Stimulated activated CD8-positive, alpha-beta memory T cell treated with anti-CD3 and anti-CD28 coated beads, Interleukin-15, amount 100 ng/mL, for 48 hours (primary cell): ENCODE measurements around the gene SGPP2.

Experiments used
- DNase-seq, 2 donors: peaks; one replicate each; pipeline ENCODE4 v3.0.0-alpha.2; 2020; ENCODE audit warnings: low read depth in 2 of 2

Gene SGPP2

DNA sequence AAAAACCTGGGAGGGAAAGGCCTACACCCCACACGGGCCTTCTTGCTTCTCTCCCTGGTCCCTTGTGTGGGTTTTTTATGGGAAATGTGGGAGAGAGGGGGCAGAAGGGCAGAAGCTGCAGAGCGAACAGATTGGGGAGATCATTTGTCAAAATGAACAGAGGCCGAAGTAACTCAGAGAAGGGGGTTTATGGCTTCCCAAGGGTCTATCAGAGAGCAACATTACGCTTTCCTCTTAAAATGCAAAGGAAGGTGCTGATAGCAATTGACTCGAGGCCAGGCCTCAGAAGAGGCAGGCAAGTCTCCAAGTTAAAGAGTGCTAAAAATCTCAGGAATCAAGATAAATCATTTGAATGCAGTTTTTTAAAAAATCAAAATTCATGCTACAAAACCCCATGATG, 101.5 kb downstream of the SGPP2 start:
- DNase-seq, result no peak

DNA sequence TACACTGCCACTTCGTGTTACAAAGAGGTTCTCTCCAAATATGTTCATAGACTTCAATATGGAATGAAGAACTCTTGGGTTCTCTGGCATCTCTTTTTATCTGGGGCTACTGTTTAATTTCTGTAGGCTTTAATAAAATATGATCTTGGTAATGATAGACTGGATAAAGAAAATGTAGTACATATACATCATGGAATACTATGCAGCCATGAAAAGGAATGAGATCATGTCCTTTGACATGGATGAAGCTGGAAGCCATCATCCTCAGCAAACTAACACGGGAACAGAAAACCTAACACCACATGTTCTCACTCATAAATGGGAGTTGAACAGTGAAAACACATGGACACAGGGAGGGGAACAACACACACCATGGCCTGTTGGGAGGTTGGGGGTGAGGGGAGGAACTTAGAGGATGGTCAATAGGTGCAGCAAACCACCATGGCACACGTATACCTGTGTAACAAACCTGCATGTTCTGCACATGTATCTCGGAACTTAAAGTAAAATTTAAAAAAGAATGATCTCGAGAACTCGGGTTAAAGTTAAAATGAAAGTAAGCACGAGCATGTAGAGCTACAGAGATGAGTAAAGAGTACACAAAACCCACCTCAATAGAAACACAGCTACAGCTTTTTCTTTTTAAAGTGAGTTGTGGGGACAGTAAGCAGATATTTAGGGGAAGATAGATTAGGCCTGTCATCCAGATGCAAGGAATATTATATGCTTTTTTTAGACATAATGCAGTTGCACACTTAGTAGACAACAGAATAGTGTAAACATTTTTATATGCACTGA, 102.3 kb downstream of the SGPP2 start:
- no peak for DNase-seq

DNA sequence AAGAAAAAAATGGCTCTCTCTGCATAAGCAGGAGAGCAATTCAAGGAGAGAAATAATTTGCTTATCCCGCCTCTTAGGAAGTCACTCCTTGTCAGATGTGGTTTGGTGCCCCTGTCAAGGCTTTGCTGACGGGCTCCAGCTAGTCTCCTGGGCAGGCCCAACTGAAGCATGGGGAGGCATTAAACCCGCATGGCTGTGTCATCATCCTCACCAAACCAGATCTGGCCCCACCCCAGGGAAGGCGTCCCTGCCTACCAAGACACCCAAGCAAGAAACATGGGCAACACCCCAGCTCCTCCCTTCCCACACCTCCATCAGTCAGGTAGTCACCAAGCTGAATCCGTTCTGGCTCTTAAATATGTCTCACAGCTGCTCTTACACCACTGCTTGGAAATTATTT, 108.0 kb downstream of the SGPP2 start:
- DNase-seq, result no peak

DNA sequence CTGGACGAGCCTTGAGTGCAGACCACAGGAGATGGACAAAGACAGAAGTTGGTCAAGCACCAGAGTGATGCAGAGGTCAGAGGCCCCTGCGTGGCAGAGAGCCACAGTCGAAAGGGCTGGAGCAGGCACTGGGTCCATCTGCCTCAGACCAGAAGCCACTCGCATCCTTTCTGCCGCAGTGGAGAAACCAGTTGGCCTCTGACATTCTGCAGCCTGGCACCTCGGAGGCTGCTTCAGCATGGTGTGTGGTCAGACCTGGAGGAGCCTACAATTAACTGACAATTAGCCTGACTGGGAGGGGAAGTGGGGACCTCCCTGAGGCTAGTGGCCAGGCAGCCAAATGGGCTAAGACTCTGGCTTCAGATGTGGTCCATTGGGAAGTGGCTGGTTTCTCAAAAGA, 111.1 kb downstream of the SGPP2 start:
- no peak for DNase-seq

DNA sequence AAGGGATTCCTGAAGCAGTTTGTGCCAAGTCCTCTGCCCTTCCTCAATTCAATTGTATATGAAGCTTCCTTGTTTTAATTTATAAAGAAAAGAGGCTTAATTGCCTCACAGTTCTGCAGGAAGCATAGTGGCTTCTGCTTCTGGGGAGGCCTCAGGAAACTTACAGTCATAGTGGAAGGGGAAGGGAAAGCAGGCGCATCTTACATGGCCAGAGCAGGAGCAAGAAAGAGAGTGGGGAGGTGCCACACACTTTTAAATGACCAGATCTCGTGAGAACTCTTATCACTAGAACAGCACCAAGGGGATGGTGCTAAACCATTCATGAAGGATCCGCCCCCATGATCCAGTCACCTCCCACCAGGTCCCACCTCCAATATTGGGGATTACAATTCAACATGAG, 114.2 kb downstream of the SGPP2 start:
- DNase-seq, result no peak

- no peak for DNase-seq
Observed at GRCh38 chr2:222544661-222545060, 120.3 kb downstream of the SGPP2 start.

DNA sequence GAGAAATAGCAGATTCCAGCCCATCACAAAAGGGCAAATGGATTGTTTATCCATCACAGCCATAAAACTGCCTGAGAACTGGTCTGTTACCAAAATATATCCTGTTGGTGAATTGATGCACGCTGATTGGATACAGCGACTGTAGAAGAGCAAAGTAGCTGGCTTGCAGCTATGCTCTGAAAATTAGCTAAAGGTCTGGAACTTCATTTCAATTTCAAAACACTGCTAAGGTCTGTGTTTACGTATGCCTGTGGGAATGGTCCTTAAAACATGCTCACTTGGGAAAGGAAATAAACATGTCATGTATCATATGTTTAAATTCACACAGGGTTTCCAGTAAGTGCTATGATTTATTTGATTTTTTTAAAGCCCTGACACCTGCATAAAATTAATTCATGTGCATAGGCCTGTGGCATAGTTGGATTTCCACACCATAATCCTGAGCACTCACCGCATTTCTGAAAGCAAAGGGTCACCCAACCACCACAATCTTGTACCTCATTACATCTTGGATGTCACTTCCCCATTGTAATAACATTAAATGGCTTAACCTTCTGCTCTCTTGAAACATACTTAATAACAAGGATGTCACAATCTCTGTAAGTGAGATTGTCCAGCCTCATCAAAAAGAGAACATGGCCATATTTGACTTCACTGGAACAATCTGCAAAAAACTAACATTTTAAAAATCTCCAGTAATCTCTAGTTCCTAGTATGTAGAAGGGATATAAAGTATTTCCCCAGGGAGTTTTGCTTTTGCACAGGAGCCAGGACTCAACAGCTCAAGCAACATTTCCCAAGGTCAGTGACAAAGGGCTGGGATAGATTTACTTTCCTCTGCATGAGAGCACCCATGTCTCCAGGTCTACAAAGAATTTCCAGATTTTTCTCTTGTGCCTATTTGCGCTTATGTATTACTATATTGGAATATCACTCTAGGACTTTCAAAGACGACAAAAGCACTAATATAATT, 121.8 kb downstream of the SGPP2 start:
- DNase-seq, result no peak

DNA sequence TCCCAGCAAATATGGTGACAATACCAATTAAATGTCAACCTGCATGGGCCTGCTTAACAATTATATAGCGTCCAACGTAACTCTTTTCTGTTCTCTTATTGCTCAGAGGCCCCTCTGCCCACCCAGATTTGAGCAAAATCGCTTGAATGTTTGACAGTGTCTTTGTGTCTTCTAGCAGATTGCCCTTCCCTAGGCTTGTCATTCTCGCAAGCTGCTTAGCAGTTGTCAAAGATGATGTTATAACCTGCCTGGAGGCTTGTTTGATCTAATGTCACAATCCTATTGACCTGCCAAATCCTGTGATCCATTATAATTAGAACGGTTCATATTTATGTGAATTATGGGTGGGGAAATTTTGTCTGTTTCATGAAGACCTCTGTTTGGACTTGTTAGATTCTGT, 122.7 kb downstream of the SGPP2 start:
- DNase-seq, result no peak

DNA sequence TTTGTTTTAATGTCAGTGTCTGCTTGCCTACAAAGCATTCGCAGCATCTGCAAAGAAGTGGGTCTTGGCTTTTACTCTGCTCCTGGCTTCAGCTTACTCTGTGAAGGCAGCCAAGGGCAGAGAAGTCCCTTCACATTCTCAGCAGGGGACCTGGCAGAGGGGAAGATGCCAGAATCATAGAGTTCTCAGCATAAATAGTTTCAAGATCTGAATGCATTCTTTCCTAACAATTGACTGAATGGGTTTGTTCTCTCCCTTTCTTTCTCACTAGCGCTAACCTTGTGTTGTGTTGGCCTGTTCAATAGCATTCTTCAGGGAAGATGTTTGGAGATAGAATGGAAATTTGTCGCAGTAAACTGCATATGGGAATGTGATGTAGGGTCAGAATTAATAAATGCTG, 124.6 kb downstream of the SGPP2 start:
- DNase-seq, result no peak

- DNase-seq, result no peak
Observed at GRCh38 chr2:222554517-222554916, 130.2 kb downstream of the SGPP2 start.

GRCh38 chr2:222561151-222561550, 136.8 kb downstream of the SGPP2 start:
- no peak for DNase-seq

DNA sequence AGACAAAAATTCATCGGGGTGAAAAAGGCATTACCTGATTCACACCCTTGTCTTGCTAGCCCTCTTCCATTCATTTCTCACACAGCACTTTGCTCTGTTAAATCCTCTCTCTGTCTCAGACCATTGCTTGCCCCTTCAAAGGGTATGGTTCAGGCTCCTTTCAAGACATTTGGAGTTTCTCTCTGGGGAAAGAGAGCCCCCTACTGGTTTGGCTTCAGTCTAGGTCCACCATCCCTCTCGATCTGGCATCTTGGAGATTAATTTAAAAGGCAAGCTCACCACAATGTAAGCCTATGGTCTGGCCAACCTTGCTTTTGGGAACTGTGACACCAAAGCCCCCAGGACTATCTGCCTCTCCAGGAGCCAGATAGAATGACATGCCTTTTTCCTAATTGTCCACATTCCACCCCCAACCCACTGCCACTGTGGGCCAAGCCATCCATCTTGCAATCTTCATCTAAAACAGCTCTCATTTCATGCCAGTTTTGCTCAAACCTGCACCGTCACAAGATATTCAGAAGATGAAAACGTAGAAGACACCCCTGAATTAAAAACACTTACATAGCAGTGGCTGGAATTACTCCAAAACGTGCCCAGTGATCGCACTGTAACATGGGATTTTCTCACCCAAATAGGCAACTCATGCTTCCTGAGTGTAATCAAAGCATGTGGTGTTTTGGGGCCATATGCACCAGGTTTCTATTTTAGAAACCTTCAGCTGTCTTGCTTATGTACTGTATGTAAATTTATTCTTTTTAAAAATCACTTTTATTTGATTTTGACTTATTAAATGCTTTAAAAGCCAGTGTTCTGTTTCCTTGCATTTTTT, 137.7 kb downstream of the SGPP2 start:
- DNase-seq, result peak in 1 of 2 donors; percentile 2

- no peak for DNase-seq
Observed at GRCh38 chr2:222563106-222563718, 138.9 kb downstream of the SGPP2 start.

DNA sequence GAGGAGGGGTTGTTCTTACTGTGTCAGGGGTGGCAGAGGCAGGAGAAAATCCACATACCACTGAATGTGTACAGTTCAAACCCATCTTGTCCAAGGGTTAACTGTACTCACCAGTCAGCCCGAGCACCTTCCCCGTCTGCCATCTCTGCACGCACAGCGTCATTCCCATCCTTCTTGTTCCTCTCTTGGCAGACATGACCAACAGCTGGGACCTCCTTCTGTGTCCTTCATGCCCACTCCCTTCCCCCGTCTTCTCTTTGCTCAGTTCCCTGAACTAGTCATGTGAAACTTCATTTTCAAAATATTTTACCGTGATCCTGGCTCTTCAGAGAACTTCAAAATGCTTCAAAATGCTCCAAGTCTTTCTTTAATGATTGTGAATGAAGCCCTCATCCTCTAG, 139.6 kb downstream of the SGPP2 start:
- DNase-seq, result no peak

DNA sequence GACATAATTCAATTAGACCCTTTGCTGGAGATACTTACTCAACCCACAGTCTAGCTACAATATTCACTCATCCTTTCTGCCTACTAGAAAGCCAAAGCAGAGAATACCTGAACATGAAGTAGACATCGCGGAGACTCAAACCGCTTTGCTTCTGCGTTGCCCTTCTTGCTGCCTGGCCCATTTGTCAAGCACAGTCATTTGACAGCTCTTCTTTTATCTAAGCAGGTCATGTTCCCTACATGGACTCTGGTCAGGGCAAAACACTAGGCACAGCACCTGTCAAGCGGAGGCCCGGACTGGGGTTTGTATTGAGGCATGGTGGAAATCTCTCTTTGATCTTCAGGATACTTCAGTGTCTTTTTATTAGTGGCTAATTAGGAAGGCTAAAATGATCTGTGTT, 141.9 kb downstream of the SGPP2 start:
- no peak for DNase-seq

DNA sequence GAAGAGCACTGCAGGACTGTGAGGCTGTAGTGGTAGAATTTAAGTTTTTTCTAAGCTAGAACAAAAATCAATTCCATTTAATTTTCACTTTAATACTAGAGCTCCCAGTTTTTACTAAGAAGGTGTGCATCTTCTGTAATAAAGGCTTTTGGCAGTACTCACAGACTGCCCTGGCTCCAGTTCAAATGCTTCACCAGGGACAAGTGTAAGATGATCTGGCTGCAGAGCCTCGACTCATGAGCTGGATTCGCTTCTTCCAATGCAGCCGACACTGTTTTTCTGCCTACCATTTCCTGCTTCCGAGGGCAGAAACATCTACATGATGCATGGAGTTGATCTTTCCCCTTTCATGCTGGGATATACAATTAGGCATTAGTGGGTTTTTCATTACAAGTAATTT, 144.5 kb downstream of the SGPP2 start:
- no peak for DNase-seq

GRCh38 chr2:222569826-222570225, 145.5 kb downstream of the SGPP2 start:
- DNase-seq, result no peak

GRCh38 chr2:222572264-222572721, 147.9 kb downstream of the SGPP2 start:
- no peak for DNase-seq

DNA sequence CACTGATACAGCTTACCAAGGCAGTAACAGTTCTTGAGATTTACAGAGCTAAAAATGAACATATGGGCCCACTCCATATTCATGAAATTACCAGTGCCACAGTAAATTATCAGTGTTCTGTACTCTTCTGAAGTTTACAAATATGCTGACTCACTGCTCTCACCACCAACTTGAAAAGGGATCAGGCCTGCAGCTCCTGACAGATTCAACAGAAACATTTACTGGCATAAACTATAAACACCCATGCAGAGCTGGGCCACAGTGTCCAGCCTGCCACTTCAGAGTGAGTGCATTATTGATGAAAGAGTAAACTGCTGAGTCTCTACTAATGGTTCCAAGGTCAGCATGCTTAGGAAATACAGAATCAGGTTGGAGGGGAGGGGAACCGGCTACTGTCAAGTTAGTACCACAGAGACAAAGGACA, 148.4 kb downstream of the SGPP2 start:
- no peak for DNase-seq

DNA sequence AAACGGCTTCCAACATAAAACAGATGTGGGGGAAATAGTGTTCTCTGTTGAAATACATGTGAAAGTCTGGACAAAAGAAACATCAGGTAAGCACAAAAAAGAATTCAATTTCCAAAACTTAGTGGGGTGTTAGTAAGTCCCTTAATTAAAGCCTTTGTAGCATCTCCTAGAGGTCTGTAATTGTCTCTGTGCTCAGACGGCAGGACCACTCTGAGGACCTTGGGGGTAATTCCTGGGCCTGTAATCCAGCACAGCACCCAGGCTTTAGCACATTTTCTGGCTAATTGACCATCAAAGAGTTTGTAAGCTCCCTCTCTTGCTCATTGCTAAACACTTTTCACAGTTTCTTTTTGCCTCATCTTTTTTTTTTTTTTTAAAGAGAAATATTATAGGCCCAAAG, 151.3 kb downstream of the SGPP2 start:
- no peak for DNase-seq
